HG03045 (cell line): ENCODE data around the gene CD200R1L.
A peak's percentile ranks its signal among the peaks of the same experiment; 100 is the strongest.

Experiments
- ATAC-seq: cut with Tn5 transposase; IDR thresholded peaks from one replicate; pipeline ENCODE4 v1.9.1; 2021; ENCODE audit warnings: mild to moderate bottlenecking, moderate library complexity; ENCODE audit not compliant: unreplicated experiment

The CD200R1L gene

GRCh38 chr3:112822064-112823055 is 24.3 kb downstream of the CD200R1L start:
- no peak for ATAC-seq

- no peak for ATAC-seq
Observed at GRCh38 chr3:112818289-112818688, 28.4 kb downstream of the CD200R1L start.

GRCh38 chr3:112817797-112818196 is 28.9 kb downstream of the CD200R1L start:
- no peak for ATAC-seq

- no peak for ATAC-seq
Observed at GRCh38 chr3:112817271-112817670, 29.4 kb downstream of the CD200R1L start.

GRCh38 chr3:112815981-112816380 is 30.7 kb downstream of the CD200R1L start:
- no peak for ATAC-seq

GRCh38 chr3:112814266-112814665 is 32.4 kb downstream of the CD200R1L start:
- ATAC-seq: no peak

DNA sequence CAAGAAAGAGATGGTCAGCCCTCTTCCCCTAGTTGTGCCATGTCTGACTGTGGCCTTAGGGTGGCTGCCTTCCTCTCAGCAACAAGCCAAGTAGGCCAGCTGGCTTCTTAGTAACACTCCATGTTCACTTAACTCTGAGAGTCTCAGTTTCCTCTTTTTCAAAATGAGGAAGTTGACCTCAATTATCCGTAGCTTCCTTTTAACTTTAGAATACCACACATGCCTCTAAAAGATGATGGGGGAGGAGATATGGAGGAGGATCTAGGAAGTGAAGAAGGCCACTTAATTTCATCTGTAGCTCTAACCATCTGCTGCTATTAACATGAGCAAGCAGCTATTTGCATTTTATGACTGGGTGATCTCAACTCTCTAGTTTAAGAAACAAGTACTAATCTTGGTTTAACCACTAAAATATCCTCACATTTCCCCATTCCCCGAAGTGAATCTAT is 32.9 kb downstream of the CD200R1L start:
- ATAC-seq: peak; percentile 75

GRCh38 chr3:112813016-112813415 is 33.6 kb downstream of the CD200R1L start:
- no peak for ATAC-seq

DNA sequence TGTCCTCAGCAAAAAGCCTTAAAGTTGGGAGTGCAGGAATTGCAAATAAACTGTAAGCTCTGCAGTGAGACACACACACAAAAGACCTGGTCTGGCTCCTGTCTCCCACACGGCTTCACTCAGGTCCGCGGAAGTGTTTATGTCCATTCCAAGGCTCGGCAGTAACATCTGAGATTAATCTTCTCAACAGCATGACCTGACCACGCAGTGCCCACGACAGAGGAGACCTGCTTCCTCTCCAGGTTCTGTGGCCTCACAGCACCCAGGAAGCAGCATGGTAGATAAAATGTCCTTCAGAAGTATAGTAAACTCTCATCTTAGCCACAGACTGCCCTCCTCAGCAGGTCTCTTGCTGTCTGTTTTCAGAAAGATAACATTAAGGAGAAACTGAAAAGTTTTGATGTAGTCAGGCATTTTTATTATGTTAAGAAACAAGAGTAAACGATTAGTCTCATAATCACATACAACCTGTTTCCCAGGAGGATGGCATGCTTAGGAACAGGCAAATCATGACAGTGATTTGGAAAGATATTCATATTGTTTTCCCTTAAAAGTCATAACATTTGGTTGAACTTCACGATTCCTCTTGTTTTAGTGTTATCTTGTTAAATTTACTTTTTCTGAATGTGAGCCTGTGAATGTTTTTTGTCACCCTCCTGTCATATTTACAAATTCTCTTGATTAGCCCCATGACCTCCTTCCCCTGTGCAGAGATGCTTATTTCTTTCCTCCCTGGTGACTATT is 34.6 kb downstream of the CD200R1L start:
- ATAC-seq: no peak

DNA sequence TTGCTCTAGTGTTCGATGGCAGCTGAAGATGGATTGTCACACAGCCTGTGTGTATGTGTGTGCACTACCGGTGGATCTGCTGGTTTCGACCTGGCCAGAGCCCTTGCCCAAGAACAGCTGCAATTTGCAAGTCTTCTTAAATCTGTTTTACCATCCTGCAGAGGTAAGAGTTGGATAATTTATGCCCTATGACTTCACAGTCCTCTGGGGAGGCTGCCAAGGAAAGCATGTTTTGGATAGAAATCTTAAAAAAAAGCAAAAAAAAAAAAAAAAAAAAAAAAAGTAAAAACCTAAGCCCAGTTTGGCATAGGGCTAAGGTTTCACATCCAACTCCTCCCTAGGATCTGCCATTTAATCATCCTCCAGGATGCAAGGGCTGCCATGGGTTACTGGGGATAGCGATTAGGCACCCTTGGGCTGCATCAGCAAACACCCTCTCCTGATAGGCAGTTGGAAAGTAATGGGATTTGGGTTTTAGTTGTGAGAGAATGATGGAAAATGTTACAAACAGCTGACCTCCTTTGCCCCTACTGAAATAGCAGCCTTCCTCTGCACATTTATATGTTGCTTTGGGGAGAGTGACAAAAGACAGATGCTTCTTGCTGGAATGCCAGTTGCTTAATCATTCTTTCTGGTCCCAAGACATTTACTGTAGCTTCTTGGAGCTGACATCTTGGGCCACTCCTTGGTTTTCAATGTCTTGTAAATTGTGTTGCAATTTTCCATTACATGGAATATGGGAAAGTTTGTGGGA is 35.4 kb downstream of the CD200R1L start:
- no peak for ATAC-seq

DNA sequence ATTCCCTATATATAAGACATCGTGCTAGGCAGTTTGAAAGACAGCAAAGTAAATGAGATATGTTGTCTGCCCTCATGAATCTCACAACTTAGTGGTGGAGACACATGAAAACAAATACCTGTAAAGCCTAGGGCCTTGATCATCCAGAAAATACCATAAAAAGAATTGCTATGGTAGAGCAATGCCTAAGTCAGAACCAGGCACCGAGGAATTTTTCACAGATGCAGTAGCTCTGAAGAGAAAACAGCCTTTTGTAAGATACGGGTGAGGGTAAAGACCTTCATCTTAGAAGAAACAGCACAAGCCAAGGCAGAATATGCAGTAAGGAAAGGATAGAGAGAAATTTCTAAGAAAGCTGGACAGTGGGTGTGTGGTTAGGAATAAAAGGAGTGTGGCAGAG is 36.1 kb downstream of the CD200R1L start:
- no peak for ATAC-seq

GRCh38 chr3:112808136-112808535 is 38.5 kb downstream of the CD200R1L start:
- ATAC-seq: no peak

DNA sequence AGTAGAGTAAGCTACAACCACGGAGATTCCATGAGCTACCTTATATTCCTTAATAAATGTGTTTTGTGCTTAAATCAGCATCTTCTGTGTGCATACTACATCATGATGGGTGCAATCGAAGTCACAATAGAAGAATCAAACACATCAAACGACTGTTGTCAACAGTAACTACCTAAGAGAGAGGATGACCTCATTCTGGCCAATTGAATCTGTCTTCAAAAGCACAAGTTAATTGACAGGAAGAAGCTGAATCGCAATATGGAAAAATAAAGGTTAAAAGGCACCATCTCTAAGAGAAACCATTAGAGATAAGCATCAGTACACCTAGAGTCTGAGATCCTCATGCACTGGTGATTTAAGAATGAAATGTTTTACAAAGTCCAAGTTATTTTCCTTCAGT is 39.0 kb downstream of the CD200R1L start:
- ATAC-seq: no peak

DNA sequence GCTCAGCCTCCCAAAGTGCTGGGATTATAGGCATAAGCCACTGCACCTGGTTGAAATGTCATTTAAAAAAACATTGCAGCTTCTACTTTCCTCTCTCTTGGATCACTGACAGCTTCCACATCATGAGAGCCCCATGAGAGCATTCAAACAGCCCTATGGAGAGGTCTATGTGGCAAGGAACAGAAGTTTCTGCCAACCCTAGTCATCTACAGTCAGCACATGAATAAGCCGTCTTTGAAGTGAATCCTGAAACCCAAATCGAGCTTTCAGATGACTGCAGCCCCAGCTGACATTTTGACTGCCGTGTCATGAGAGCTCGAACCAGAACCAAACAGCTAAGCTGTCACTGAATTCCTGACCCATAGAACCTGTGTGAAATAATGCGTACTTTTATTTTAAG is 39.8 kb downstream of the CD200R1L start:
- no peak for ATAC-seq

DNA sequence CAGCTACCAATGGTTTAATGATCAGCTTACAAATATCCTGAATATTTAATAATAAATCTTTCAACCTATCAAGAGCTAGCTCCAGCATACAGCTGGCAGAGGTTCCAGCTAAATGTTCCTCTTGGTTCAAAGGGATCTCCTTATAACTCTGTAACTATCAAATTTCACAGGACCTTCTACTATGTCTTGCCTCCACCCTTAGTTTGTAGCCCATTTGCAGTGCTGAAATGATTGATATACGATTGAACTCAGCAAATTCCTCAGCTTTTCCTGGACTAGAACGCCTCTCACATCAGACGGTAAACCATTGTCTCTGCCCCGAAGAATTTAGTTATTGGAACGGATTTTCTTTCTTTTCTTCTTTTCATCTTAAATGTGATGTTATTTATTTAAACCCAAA is 41.5 kb downstream of the CD200R1L start:
- ATAC-seq: no peak

DNA sequence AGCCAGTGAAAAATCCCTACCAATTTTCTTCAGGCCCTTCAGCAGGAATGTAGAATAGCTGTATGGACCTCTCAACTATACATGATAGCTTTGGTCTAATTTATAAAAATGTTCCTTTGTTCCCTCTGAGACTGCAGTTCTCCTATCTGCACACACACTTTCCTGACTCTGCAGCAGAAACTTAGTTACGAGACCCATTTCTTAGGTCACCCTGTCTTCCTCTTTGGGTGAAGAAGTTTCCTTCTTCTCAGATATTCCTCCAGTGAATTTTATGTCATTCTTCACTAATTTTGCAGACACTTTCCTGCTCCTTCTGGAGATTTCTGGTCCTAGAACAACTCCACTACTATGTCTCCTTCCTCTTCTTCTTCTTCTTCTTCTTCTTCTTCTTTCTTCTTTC is 42.6 kb downstream of the CD200R1L start:
- no peak for ATAC-seq

- ATAC-seq: no peak
Observed at GRCh38 chr3:112803467-112803866, 43.2 kb downstream of the CD200R1L start.

GRCh38 chr3:112802338-112802737 is 44.3 kb downstream of the CD200R1L start:
- no peak for ATAC-seq

- ATAC-seq: no peak
Observed at GRCh38 chr3:112799946-112800345, 46.7 kb downstream of the CD200R1L start.

GRCh38 chr3:112794622-112795172 is 52.0 kb downstream of the CD200R1L start:
- no peak for ATAC-seq
